Activated CD4-positive, CD25-positive, alpha-beta regulatory T cell treated with anti-CD3 and anti-CD28 coated beads, Interleukin-2, amount 50 U/mL, for 72 hours (primary cell): Measurements from ENCODE around the gene PI4KB.
A peak's percentile ranks its signal among the peaks of the same experiment; 100 is the strongest.

Experiments
- DNase-seq: peaks from one replicate; pipeline ENCODE4 v3.0.0; 2021

PI4KB gene

DNA sequence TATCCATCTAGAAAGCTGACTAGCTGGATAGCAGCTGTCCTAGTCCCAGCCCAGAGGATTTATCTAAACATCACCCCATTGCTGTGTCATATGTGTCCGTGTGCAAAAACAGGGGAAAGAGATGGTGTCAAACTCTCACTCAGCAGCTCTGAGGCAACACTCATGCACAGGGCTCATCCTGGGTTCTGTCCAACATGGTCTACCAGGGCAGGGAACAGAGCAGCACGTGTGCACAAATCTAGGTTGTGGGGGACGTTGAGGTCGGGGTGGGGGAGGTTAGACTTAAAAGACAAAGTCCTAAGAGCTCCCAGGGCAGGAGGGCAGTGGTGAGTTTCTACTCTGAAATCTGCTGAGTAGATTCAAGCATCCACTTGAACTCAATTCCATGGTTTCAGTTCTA is 16.2 kb downstream of the PI4KB start:
- DNase-seq = no peak

DNA sequence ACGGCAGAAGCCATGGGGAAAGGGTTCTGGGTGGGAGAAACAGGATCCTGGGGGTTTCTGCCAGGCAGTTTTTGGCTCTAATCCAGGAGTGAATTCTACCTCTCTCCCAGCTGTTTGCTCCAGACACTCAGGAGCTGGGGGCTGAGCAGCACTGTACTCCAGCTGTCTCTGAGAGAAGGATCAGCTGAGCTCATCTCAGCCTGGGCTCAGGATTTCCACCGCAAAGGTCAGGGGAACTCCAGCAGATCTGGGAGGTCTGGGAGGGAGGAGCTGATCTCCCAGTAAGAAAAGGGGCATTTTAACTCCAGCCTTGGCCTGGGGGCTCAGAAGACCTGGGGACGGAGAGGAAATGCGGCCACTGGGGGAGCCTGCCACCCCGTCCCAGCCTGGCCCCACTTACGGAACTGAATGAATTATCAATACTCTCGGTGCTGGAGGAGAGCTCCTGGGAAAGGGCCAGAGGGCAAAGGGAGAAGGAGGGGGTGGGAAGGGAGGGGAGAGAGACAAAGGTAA is 17.3 kb downstream of the PI4KB start:
- DNase-seq = no peak

GRCh38 chr1:151294742-151295462 is 32.3 kb downstream of the PI4KB start:
- no peak for DNase-seq

GRCh38 chr1:151293093-151293492 is 34.1 kb downstream of the PI4KB start:
- DNase-seq = no peak

GRCh38 chr1:151292207-151293030 is 34.8 kb downstream of the PI4KB start:
- no peak for DNase-seq

DNA sequence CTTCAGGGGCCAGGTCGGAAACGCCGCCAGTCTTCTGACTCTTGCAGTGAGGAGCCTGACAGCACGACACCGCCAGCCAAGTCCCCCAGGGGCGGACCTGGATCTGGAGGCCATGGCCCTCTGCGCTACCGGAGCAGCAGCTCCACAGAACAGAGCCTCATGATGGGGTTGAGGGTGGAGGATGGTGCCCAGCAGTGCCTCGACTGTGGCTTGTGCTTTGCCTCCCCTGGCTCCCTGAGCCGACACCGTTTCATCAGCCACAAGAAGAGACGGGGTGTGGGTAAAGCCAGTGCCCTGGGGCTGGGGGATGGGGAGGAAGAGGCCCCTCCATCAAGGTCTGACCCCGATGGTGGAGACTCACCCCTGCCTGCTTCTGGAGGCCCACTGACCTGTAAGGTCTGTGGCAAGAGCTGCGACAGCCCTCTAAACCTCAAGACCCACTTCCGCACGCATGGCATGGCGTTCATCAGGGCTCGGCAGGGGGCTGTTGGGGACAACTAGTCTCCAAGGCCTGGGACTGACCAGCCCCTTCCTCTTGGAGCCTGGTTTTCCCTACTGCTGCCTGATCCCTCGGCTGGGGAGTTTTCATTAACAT is 36.4 kb downstream of the PI4KB start:
- no peak for DNase-seq

DNA sequence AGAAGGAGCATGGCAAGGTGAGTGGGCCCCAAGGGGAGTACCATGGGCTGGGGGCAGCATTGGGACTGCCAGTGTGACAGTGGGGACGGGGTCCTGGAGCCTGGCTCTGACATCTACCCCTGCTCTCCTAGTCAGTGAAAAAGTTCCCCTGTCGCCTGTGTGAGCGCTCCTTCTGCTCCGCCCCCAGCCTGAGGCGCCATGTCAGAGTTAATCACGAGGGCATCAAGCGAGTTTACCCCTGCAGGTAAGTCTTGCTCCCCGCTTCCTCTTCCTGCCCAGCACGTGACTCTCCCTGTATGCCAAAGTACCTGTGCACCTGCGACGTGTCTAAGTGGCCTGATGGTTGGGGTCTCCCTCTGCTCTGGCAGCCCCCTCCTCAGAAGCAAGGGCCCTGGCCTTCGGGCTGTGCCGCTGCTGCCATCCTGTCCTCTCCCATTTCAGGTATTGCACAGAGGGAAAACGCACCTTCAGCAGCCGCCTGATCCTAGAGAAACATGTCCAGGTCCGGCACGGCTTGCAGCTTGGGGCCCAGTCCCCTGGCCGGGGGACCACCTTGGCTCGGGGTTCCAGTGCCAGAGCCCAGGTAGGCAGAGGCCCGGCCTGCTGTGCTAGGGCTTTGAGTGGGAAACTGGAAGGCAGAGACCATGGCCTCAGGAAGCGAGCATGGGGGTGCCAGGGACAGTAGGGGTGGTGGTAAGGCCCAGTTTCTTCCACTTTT is 37.1 kb downstream of the PI4KB start:
- DNase-seq = no peak

DNA sequence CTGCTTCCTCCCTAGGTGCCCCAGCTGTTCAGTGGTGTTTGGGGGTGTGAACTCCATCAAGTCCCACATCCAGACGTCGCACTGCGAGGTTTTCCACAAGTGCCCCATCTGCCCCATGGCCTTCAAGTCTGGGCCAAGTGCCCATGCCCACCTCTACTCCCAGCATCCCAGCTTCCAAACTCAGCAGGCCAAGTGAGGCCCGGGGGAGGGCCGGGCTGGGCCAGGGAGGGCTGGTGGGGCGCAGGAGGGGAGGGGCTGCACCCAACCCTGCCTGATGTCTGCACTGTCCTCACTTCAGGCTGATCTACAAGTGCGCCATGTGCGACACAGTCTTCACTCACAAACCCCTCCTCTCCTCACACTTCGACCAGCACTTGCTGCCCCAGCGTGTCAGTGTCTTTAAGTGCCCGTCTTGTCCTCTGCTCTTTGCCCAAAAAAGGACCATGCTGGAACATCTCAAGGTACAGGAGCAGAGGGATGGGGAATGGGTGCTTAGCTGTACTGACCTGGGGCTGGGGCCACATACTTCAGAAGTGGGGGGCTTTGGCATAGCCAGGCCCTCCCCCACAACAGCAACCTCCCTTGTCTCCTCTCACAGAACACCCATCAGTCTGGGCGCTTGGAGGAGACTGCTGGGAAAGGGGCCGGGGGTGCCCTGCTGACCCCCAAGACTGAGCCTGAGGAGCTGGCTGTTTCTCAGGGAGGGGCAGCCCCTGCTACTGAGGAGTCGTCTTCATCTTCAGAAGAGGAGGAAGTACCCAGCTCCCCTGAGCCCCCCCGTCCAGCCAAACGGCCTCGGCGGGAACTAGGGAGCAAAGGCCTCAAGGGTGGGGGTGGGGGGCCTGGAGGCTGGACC is 37.9 kb downstream of the PI4KB start:
- DNase-seq = no peak

- no peak for DNase-seq
Observed at GRCh38 chr1:151288502-151288901, 38.7 kb downstream of the PI4KB start.

DNA sequence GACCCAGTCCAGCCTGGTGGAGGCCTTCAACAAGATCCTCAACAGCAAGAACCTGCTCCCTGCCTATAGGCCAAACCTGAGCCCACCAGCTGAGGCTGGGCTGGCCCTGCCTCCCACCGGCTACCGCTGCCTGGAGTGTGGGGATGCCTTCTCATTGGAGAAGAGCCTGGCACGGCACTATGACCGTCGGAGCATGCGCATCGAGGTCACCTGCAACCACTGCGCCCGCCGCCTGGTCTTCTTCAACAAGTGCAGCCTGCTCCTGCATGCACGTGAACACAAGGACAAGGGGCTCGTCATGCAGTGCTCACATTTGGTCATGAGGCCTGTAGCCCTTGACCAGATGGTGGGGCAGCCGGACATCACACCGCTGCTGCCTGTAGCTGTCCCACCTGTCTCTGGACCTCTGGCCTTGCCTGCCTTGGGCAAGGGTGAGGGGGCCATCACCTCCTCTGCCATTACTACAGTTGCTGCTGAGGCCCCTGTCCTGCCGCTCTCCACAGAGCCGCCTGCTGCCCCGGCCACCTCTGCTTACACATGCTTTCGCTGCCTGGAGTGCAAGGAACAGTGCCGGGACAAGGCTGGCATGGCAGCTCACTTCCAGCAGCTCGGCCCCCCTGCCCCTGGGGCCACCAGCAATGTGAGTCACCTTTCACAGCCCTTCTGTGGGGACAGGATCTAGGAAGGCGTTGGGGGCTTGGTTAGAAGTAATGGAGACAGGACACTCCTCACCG is 39.3 kb downstream of the PI4KB start:
- DNase-seq = no peak

DNA sequence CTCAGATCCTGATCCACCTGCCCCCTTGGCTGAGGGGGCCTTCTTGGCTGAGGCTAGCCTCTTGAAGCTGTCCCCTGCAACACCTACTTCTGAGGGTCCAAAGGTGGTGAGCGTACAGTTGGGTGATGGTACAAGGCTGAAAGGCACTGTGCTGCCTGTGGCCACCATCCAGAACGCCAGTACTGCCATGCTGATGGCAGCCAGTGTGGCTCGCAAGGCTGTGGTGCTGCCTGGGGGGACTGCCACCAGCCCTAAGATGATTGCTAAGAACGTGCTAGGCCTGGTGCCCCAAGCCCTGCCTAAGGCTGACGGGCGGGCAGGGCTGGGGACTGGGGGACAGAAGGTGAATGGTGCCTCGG is 39.9 kb downstream of the PI4KB start:
- no peak for DNase-seq

DNA sequence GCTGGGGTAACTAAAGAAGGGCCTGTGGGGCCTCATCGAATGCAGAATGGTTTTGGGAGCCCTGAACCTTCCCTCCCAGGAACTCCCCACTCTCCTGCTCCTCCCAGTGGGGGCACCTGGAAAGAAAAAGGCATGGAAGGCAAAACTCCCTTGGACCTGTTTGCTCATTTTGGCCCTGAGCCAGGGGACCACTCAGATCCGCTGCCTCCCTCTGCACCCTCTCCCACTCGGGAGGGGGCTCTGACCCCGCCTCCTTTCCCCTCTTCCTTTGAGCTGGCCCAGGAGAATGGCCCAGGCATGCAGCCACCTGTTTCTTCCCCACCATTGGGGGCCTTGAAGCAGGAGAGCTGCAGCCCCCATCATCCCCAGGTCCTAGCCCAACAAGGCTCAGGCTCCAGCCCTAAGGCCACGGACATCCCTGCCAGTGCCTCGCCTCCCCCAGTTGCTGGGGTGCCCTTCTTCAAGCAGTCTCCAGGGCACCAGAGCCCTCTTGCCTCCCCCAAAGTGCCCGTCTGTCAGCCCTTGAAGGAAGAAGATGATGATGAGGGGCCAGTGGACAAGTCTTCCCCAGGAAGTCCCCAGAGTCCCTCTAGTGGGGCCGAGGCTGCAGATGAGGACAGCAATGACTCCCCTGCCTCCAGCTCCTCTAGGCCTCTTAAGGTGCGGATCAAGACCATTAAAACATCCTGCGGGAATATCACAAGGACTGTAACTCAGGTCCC is 40.4 kb downstream of the PI4KB start:
- no peak for DNase-seq

- no peak for DNase-seq
Observed at GRCh38 chr1:151284013-151284577, 43.1 kb downstream of the PI4KB start.

- peak; percentile 48 for DNase-seq
Observed at GRCh38 chr1:151282883-151283725, 44.1 kb downstream of the PI4KB start.

- peak; percentile 98 for DNase-seq
Observed at GRCh38 chr1:151281969-151282882, 45.0 kb downstream of the PI4KB start, which contains the start of gene ZNF687. TSS of gene ZNF687 (plus strand) at chr1:151282299. CDS start at chr1:151286292, 3,993 bp downstream.

GRCh38 chr1:151281225-151281968 is 45.8 kb downstream of the PI4KB start:
- peak; percentile 90 for DNase-seq

DNA sequence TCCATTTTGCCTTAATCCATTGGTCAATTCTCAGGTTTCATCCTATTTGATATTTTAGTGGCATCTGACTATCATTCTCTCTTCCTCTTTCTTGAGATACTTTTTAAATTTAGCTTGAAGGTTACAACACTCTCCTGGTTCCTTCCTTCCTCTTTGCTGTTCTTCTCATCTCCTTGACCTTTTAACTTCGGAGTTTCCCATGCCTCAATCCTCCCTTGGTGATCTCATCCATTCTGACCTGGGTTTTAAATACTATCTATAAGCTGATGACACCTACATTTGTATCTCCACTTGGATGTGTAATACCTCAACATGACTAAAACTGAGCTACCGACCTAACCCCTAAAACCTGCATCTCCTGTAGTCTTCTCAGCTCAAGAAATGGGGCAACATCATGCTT is 50.0 kb downstream of the PI4KB start:
- no peak for DNase-seq
